ENCODE data around the gene PLCG2.
"Not testable (repeated sequence)": the region's sequence is repeated elsewhere in the genome, so short reads cannot be mapped to it uniquely, and the experiment has no call there.

The PLCG2 gene

DNA sequence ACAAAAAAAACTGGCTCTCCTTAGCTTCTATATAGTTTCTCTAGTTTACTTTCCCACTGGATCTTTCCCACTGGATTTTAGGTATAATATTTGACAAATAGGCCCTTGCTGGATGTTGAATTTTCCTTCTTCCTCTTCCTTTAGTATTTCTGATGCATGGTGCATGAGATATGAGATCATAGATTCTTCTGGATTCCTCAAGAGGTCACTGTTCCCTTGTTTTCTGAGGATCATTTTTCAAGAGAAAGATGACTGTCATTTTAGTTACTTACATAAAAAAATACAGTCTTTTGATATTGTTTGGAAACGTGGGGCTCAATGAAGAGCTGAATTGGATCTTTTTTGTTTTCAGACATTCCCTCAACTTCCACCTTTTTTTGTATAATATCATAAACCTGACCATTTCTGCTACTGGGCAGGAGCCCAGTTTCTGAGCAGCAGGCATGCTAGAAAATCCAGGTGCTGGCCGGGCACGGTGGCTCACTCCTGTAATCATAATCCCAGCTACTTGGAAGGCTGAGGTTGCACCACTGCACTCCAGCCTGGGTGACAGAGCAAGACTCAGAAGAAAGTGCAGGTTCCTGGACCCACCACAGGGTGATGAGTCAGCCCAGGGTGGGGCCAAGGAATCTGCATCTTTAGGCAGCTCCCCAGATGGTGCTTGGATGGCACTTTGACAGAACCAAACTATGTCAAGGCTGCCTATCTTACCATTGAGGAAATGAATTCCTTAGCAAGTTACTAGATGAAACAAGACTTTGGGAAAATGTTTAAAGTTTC, 161.9 kb downstream of the PLCG2 start:
- Mint-ChIP-seq H3K9me3 (no peaks in the 10 kb centered on the region), H3K4me3 (no peak overlapping the region), H3K4me1 (ENCODE audit: low read depth) (peaks cover 8% of the 10 kb centered on the region), H3K36me3 (ENCODE audit: low read depth) (peaks cover 98% of the 10 kb centered on the region), H3K27ac (no peak overlapping the region), H3K27me3 (no peaks in the 10 kb centered on the region)
- intact Hi-C loops (cut with micrococcal nuclease): no loop called here

DNA sequence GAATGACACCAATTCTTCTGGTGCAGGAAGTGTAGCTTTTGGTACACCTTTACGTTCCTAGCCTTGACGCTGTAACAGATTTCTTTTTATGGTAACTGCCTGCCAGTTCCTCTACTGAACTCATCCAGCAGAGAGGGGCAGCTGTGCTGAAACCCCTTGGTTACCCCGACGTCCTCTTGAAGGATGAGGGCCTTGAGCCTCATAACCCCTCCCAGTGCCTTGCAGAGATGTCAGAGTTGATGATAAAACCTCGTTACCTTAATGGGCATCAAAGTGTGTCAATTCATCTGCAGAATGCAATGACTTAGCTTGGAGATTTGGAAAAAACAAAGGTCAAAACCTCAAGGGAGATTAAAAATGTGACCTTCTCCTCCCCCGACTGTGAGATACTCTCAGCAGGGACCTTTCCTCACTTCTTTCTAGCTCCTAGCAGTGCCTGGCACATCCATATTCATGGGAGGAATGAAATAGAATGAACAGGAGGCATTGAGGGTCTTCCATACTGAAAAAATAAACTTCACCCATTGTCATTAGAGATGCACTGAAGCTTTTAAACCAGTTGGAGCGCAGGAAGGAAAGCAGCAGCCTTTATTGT, 163.0 kb downstream of the PLCG2 start:
- Mint-ChIP-seq H3K4me1 (ENCODE audit: low read depth) (peaks cover 8% of the 10 kb centered on the region), H3K36me3 (ENCODE audit: low read depth) (peaks cover 98% of the 10 kb centered on the region), H3K27ac (no peak overlapping the region), H3K27me3 (no peaks in the 10 kb centered on the region), H3K9me3 (no peaks in the 10 kb centered on the region), H3K4me3 (no peak overlapping the region)
- intact Hi-C loops (cut with micrococcal nuclease): no loop called here

- intact Hi-C loops (cut with micrococcal nuclease): no loop called here
- no peak overlapping the region for H3K27ac Mint-ChIP-seq
- H3K4me1 Mint-ChIP-seq (ENCODE audit: low read depth): peaks cover 6% of the 10 kb centered on the region
These were observed 166.6 kb downstream of the PLCG2 start for GRCh38 chr16:81945665-81946064.

GRCh38 chr16:81946206-81946605, 167.1 kb downstream of the PLCG2 start:
- no peak overlapping the region for H3K4me3 Mint-ChIP-seq
- H3K36me3 Mint-ChIP-seq (ENCODE audit: low read depth): peaks cover 98% of the 10 kb centered on the region
- no peaks in the 10 kb centered on the region for H3K27me3 Mint-ChIP-seq
- intact Hi-C loops (cut with micrococcal nuclease): no loop called here
- peaks cover 1% of the 10 kb centered on the region for H3K4me1 Mint-ChIP-seq (ENCODE audit: low read depth)
- no peak overlapping the region for H3K27ac Mint-ChIP-seq
- peaks cover 32% of the 10 kb centered on the region for H3K9me3 Mint-ChIP-seq

More at GRCh38 chr16:81945665-81946064, 166.6 kb downstream of the PLCG2 start:
- Mint-ChIP-seq H3K4me3 (no peak overlapping the region), H3K9me3 (peaks cover 27% of the 10 kb centered on the region), H3K36me3 (ENCODE audit: low read depth) (peaks cover 98% of the 10 kb centered on the region), H3K27me3 (no peaks in the 10 kb centered on the region)

DNA sequence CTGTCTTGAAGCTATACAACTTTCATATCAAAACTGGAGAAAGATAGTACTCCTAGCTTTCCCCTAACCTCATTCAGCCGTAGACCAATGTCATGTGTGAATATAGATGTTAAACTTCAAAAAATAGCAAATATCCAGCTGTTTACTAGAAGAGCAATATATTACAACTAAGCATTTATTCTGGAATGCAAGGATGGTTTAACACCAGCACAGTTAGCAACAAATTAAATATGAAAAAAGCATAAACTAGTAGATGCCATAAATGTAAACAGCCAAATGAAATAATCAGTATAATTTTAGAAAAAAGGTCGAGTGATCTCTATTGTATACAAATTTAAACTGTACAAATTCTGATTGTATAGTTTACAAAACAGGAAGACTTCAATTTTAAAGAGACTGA, 172.5 kb downstream of the PLCG2 start:
- Mint-ChIP-seq H3K4me3 (no peak overlapping the region), H3K27ac (no peak overlapping the region), H3K27me3 (no peaks in the 10 kb centered on the region), H3K4me1 (ENCODE audit: low read depth) (peaks cover 13% of the 10 kb centered on the region), H3K36me3 (ENCODE audit: low read depth) (peaks cover 98% of the 10 kb centered on the region), H3K9me3 (peaks cover 34% of the 10 kb centered on the region)
- intact Hi-C loops (cut with micrococcal nuclease): no loop called here

DNA sequence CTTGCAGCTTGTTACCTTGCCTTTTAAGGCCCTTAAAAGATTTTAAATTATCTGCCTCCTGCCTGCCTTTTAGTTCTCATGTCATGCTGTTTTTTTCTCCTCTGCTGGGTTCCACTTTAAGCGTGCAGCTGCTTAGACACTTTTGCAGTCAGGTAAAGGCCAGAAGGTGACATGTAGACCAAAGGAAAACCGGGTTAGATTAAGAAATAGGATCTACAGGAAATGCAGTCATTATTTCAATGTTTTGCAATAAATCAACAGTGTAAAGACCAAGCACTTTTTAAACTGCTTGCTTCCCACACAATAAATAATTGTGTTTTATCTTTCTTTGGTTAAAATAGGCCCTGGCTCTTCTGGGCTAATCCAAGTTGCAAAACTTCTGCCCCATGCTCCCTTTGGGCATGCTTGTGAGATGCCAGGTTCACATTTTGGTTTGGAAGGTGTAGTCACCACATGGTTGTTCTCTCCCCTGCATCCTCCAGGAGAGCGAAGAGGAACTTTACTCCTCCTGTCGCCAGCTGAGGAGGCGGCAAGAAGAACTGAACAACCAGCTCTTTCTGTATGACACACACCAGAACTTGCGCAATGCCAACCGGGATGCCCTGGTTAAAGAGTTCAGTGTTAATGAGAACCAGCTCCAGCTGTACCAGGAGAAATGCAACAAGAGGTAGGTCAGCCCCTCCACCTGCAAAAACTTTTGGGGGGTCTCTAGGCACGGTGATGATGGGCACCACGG, 177.3 kb downstream of the PLCG2 start:
- peaks cover 95% of the 10 kb centered on the region for H3K36me3 Mint-ChIP-seq (ENCODE audit: low read depth)
- intact Hi-C loops (cut with micrococcal nuclease): no loop called here
- H3K4me3 Mint-ChIP-seq: no peak overlapping the region
- H3K9me3 Mint-ChIP-seq: peaks cover under 1% of the 10 kb centered on the region
- no peaks in the 10 kb centered on the region for H3K27me3 Mint-ChIP-seq
- peak overlapping the region; percentile 33 for H3K27ac Mint-ChIP-seq
- peaks cover 15% of the 10 kb centered on the region for H3K4me1 Mint-ChIP-seq (ENCODE audit: low read depth)

DNA sequence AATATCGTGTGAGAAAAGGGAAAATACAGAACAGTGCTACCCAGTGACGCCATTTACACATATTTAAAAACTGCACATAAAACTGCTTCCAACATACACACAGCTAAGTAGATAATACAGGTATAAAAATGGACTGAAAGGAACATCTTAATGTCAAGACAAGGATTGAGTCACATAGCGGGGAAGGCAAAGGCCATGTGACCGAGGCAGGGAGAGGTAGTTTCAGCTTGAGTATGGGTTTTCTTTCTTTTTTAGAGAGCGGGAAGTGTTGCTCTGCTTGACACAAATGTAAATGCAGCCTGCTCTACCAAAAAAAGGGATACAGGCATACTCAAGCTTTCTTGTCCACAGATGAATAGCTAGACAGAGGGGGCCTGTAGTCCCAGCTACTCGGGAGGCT, 185.7 kb downstream of the PLCG2 start:
- no peaks in the 10 kb centered on the region for H3K27me3 Mint-ChIP-seq
- peaks cover 18% of the 10 kb centered on the region for H3K36me3 Mint-ChIP-seq (ENCODE audit: low read depth)
- H3K9me3 Mint-ChIP-seq: peaks cover 8% of the 10 kb centered on the region
- H3K4me3 Mint-ChIP-seq: no peak overlapping the region
- intact Hi-C loops (cut with micrococcal nuclease): no loop called here
- H3K27ac Mint-ChIP-seq: no peak overlapping the region
- no peaks in the 10 kb centered on the region for H3K4me1 Mint-ChIP-seq (ENCODE audit: low read depth)

DNA sequence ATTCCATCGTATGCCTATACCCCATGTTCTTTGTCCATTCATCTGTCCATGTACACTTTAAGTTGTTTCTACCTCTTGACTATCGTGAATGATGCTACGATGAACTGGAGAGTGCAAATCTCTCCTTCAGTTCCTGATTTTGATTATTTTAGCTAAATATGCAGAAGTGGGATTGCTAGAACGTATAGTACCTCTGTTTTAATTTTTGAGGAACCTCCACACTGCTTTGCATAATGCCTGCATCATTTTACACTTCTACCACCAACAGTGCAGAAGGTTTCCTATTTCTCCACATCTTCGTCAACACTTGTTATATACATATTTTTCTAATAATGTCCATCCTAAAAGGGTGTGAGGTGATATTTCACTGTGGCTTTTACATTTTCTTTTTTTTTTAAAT, 188.3 kb downstream of the PLCG2 start:
- intact Hi-C loops (cut with micrococcal nuclease): no loop called here
- Mint-ChIP-seq H3K27me3 (no peaks in the 10 kb centered on the region), H3K27ac (no peak overlapping the region)

GRCh38 chr16:81971853-81972252, 192.8 kb downstream of the PLCG2 start:
- intact Hi-C loops (cut with micrococcal nuclease): no loop called here
- H3K27ac Mint-ChIP-seq: no peak overlapping the region
- H3K9me3 Mint-ChIP-seq: peaks cover 38% of the 10 kb centered on the region
- H3K27me3 Mint-ChIP-seq: peaks cover 2% of the 10 kb centered on the region
- no peaks in the 10 kb centered on the region for H3K36me3 Mint-ChIP-seq (ENCODE audit: low read depth)
- no peak overlapping the region for H3K4me3 Mint-ChIP-seq
- H3K4me1 Mint-ChIP-seq (ENCODE audit: low read depth): no peaks in the 10 kb centered on the region

More for the DNA sequence above, 188.3 kb downstream of the PLCG2 start:
- no peaks in the 10 kb centered on the region for H3K4me1 Mint-ChIP-seq (ENCODE audit: low read depth)
- no peak overlapping the region for H3K4me3 Mint-ChIP-seq
- peaks cover 29% of the 10 kb centered on the region for H3K9me3 Mint-ChIP-seq
- no peaks in the 10 kb centered on the region for H3K36me3 Mint-ChIP-seq (ENCODE audit: low read depth)

GRCh38 chr16:81973737-81974136, 194.6 kb downstream of the PLCG2 start:
- no peak overlapping the region for H3K4me3 Mint-ChIP-seq
- no peaks in the 10 kb centered on the region for H3K4me1 Mint-ChIP-seq (ENCODE audit: low read depth)
- H3K27me3 Mint-ChIP-seq: peaks cover 2% of the 10 kb centered on the region
- H3K9me3 Mint-ChIP-seq: peaks cover 50% of the 10 kb centered on the region
- H3K27ac Mint-ChIP-seq: no peak overlapping the region
- no peaks in the 10 kb centered on the region for H3K36me3 Mint-ChIP-seq (ENCODE audit: low read depth)
- intact Hi-C loops (cut with micrococcal nuclease): no loop called here

GRCh38 chr16:81975637-81976036, 196.5 kb downstream of the PLCG2 start:
- peaks cover 38% of the 10 kb centered on the region for H3K9me3 Mint-ChIP-seq
- intact Hi-C loops (cut with micrococcal nuclease): no loop called here
- peaks cover 2% of the 10 kb centered on the region for H3K27me3 Mint-ChIP-seq
- no peaks in the 10 kb centered on the region for H3K4me1 Mint-ChIP-seq (ENCODE audit: low read depth)
- H3K36me3 Mint-ChIP-seq (ENCODE audit: low read depth): no peaks in the 10 kb centered on the region
- no peak overlapping the region for H3K4me3 Mint-ChIP-seq
- no peak overlapping the region for H3K27ac Mint-ChIP-seq

DNA sequence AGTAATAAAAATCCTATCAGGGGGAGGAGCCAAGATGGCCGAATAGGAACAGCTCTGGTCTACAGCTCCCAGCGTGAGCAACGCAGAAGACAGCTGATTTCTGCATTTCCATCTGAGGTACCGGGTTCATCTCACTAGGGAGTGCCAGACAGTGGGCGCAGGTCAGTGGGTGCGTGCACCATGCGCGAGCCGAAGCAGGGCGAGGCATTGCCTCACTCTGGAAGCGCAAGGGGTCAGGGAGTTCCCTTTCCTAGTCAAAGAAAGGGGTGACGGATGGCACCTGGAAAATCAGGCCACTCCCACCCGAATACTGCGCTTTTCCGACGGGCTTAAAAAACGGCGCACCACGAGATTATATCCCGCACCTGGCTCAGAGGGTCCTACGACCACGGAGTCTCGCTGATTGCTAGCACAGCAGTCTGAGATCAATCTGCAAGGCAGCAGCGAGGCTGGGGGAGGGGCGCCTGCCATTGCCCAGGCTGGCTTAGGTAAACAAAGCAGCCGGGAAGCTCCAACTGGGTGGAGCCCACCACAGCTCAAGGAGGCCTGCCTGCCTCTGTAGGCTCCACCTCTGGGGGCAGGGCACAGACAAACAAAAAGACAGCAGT, 198.3 kb downstream of the PLCG2 start:
- H3K36me3 Mint-ChIP-seq (ENCODE audit: low read depth); intact Hi-C loops (cut with micrococcal nuclease): not testable (repeated sequence)

DNA sequence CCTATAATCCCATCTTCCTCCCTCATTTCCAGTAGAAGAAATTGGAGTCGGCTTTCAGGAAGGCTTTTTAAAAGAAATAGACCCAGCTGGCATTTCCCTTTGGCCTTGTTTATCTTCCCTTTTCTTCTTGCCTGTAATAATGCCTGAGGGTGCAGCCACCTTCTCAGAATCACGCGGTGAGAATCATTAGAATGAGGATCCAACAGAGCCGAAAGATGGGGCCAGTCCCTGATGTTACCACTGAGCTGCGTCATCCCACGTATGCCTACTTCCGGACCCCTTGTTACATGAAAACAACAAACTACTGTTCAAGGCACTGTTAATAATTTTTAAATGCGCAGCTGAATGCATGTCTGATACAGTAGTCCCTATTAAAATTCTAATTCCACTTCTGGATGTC, 208.0 kb downstream of the PLCG2 start:
- no peak overlapping the region for H3K4me3 Mint-ChIP-seq
- H3K27ac Mint-ChIP-seq: no peak overlapping the region
- no peaks in the 10 kb centered on the region for H3K36me3 Mint-ChIP-seq (ENCODE audit: low read depth)
- H3K27me3 Mint-ChIP-seq: peaks cover 7% of the 10 kb centered on the region
- H3K9me3 Mint-ChIP-seq: no peaks in the 10 kb centered on the region
- intact Hi-C loops (cut with micrococcal nuclease): no loop called here
- H3K4me1 Mint-ChIP-seq (ENCODE audit: low read depth): no peaks in the 10 kb centered on the region

More for the DNA sequence above, 198.3 kb downstream of the PLCG2 start:
- H3K4me3 Mint-ChIP-seq; H3K27ac Mint-ChIP-seq; H3K27me3 Mint-ChIP-seq; H3K4me1 Mint-ChIP-seq (ENCODE audit: low read depth): not testable (repeated sequence)
- peaks cover 20% of the 10 kb centered on the region for H3K9me3 Mint-ChIP-seq

GRCh38 chr16:81987706-81988105, 208.6 kb downstream of the PLCG2 start:
- H3K27me3 Mint-ChIP-seq: peaks cover 7% of the 10 kb centered on the region
- intact Hi-C loops (cut with micrococcal nuclease): no loop called here
- no peak overlapping the region for H3K4me3 Mint-ChIP-seq
- no peaks in the 10 kb centered on the region for H3K4me1 Mint-ChIP-seq (ENCODE audit: low read depth)
- no peaks in the 10 kb centered on the region for H3K36me3 Mint-ChIP-seq (ENCODE audit: low read depth)
- H3K27ac Mint-ChIP-seq: no peak overlapping the region
- no peaks in the 10 kb centered on the region for H3K9me3 Mint-ChIP-seq
